Measurements from ENCODE around the gene WNT6. TPM values are rescaled to one million over a fixed set of nuclear protein-coding genes. Genes with fewer than 3 reads are reported as not detected.
A peak's percentile ranks its signal among the peaks of the same experiment; 100 is the strongest.

WNT6 gene
- total and polyA plus RNA-seq, 5 donors = 0.86 to 2.1 (median 1.2) TPM

DNA sequence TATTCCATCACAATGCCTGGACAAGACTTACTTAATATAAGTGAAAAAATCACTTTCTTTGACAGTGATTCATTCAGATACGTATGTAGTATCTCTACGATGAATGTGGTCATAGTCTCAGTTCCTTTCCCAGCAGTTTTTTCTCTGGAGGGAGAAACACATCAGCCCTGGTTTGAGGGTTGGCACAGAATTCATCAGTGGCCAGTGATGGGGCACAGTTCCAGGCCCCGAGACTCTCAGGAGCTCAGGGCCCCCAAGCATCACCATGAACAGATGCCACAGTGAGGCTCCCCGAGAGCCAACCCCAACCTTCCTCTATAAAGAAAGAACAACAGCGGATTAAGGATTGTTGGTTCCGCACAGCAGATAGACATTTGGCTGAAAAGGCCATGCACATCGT, 40.5 kb upstream of the WNT6 start:
- no peak overlapping the region for H3K27ac ChIP-seq (ENCODE audit: low read length)
- 91% methylated on average over 7 of the region's 7 CpGs for WGBS
- no peak for DNase-seq
- intact Hi-C loops (cut with DNase I) = no loop called here
- no peaks in the 10 kb centered on the region for H3K9me3 ChIP-seq (ENCODE audit: control insufficient read depth, low read length)
- no peaks in the 10 kb centered on the region for H3K4me1 ChIP-seq (ENCODE audit: control insufficient read depth, insufficient read depth, low read length)
- H3K27me3 ChIP-seq (ENCODE audit: control insufficient read depth, insufficient read depth) = no peaks in the 10 kb centered on the region
- no peak for ATAC-seq
- H3K4me3 ChIP-seq (ENCODE audit: low read length) = no peak overlapping the region

- H3K27ac ChIP-seq (ENCODE audit: low read length) = no peak overlapping the region
- intact Hi-C loops (cut with DNase I) = no loop called here
- H3K9me3 ChIP-seq (ENCODE audit: control insufficient read depth, low read length) = no peaks in the 10 kb centered on the region
- 96% methylated on average over 15 of the region's 15 CpGs for WGBS
- ATAC-seq (no peak), DNase-seq (no peak)
- no peaks in the 10 kb centered on the region for H3K27me3 ChIP-seq (ENCODE audit: control insufficient read depth, insufficient read depth)
- H3K4me1 ChIP-seq (ENCODE audit: control insufficient read depth, insufficient read depth, low read length) = no peaks in the 10 kb centered on the region
- H3K4me3 ChIP-seq (ENCODE audit: low read length) = no peak overlapping the region
These were observed 38.7 kb upstream of the WNT6 start for GRCh38 chr2:218820746-218821369.

- ATAC-seq (no peak), DNase-seq (no peak)
- H3K4me3 ChIP-seq (ENCODE audit: low read length) = no peak overlapping the region
- no peak overlapping the region for H3K27ac ChIP-seq (ENCODE audit: low read length)
- intact Hi-C loops (cut with DNase I) = no loop called here
- WGBS = 77% methylated on average over 9 of the region's 9 CpGs
- no peaks in the 10 kb centered on the region for H3K9me3 ChIP-seq (ENCODE audit: control insufficient read depth, low read length)
- no peaks in the 10 kb centered on the region for H3K27me3 ChIP-seq (ENCODE audit: control insufficient read depth, insufficient read depth)
- H3K4me1 ChIP-seq (ENCODE audit: control insufficient read depth, insufficient read depth, low read length) = no peaks in the 10 kb centered on the region
These were observed 37.9 kb upstream of the WNT6 start for GRCh38 chr2:218821605-218822211.

DNA sequence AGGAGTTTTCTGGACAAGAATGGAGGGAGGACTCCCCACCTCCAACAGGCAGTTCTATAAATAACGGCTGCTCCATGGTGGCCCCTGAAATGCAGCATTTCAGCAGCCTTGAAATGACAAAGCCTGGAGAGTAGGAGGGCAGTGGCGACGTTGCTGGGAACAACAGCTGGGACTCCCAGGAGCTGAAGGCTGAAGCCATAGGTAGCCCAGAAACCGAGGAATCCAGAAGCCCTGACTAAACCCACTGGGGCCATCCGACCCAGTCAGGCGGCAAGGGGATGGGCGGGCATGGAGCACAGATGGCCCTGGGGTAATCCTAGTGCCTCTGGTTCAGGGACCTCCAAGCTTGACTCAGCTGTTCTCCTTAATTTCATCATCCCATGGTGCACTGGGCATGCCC, 37.0 kb upstream of the WNT6 start:
- intact Hi-C loops (cut with DNase I) = no loop called here
- H3K4me1 ChIP-seq (ENCODE audit: control insufficient read depth, insufficient read depth, low read length) = no peaks in the 10 kb centered on the region
- WGBS = 72% methylated on average over 7 of the region's 7 CpGs
- DNase-seq = no peak
- no peak overlapping the region for H3K4me3 ChIP-seq (ENCODE audit: low read length)
- no peaks in the 10 kb centered on the region for H3K9me3 ChIP-seq (ENCODE audit: control insufficient read depth, low read length)
- no peak for ATAC-seq
- H3K27ac ChIP-seq (ENCODE audit: low read length) = no peak overlapping the region
- no peaks in the 10 kb centered on the region for H3K27me3 ChIP-seq (ENCODE audit: control insufficient read depth, insufficient read depth)

GRCh38 chr2:218823196-218823855, 36.3 kb upstream of the WNT6 start:
- H3K27ac ChIP-seq (ENCODE audit: low read length) = no peak overlapping the region
- no peak for DNase-seq
- ATAC-seq = no peak
- no peak overlapping the region for H3K4me3 ChIP-seq (ENCODE audit: low read length)
- no peaks in the 10 kb centered on the region for H3K4me1 ChIP-seq (ENCODE audit: control insufficient read depth, insufficient read depth, low read length)
- no peaks in the 10 kb centered on the region for H3K27me3 ChIP-seq (ENCODE audit: control insufficient read depth, insufficient read depth)
- 82% methylated on average over 9 of the region's 9 CpGs for WGBS
- intact Hi-C loops (cut with DNase I) = no loop called here
- no peaks in the 10 kb centered on the region for H3K9me3 ChIP-seq (ENCODE audit: control insufficient read depth, low read length)

- no peaks in the 10 kb centered on the region for H3K9me3 ChIP-seq (ENCODE audit: control insufficient read depth, low read length)
- H3K4me1 ChIP-seq (ENCODE audit: control insufficient read depth, insufficient read depth, low read length) = no peaks in the 10 kb centered on the region
- no peaks in the 10 kb centered on the region for H3K27me3 ChIP-seq (ENCODE audit: control insufficient read depth, insufficient read depth)
- intact Hi-C loops (cut with DNase I) = no loop called here
- H3K4me3 ChIP-seq (ENCODE audit: low read length) = no peak overlapping the region
- 93% methylated on average over 7 of the region's 7 CpGs for WGBS
- no peak for ATAC-seq
- DNase-seq = no peak
- no peak overlapping the region for H3K27ac ChIP-seq (ENCODE audit: low read length)
These were observed 35.6 kb upstream of the WNT6 start for GRCh38 chr2:218824004-218824403.

- intact Hi-C loops (cut with DNase I) = no loop called here
- WGBS = 86% methylated on average over 10 of the region's 10 CpGs
- Histone ChIP-seq H3K9me3 (ENCODE audit: control insufficient read depth, low read length) (no peaks in the 10 kb centered on the region), H3K27me3 (ENCODE audit: control insufficient read depth, insufficient read depth) (no peaks in the 10 kb centered on the region), H3K27ac (ENCODE audit: low read length) (no peak overlapping the region), H3K4me3 (ENCODE audit: low read length) (no peak overlapping the region), H3K4me1 (ENCODE audit: control insufficient read depth, insufficient read depth, low read length) (peaks cover 1% of the 10 kb centered on the region)
- ATAC-seq (no peak), DNase-seq (no peak)
These were observed 32.8 kb upstream of the WNT6 start for GRCh38 chr2:218826791-218827190.

- DNase-seq (no peak), ATAC-seq (no peak)
- intact Hi-C loops (cut with DNase I) = no loop called here
- Histone ChIP-seq H3K4me3 (ENCODE audit: low read length) (no peak overlapping the region), H3K27me3 (ENCODE audit: control insufficient read depth, insufficient read depth) (no peaks in the 10 kb centered on the region), H3K4me1 (ENCODE audit: control insufficient read depth, insufficient read depth, low read length) (peaks cover 5% of the 10 kb centered on the region), H3K9me3 (ENCODE audit: control insufficient read depth, low read length) (no peaks in the 10 kb centered on the region), H3K27ac (ENCODE audit: low read length) (no peak overlapping the region)
- WGBS = 66% methylated on average over 14 of the region's 14 CpGs
These were observed 31.7 kb upstream of the WNT6 start for GRCh38 chr2:218827701-218828476.

GRCh38 chr2:218828477-218828778, 31.2 kb upstream of the WNT6 start:
- no peaks in the 10 kb centered on the region for H3K9me3 ChIP-seq (ENCODE audit: control insufficient read depth, low read length)
- DNase-seq (no peak), ATAC-seq (no peak)
- H3K27me3 ChIP-seq (ENCODE audit: control insufficient read depth, insufficient read depth) = no peaks in the 10 kb centered on the region
- peaks cover 7% of the 10 kb centered on the region for H3K4me1 ChIP-seq (ENCODE audit: control insufficient read depth, insufficient read depth, low read length)
- no peak overlapping the region for H3K4me3 ChIP-seq (ENCODE audit: low read length)
- WGBS = 83% methylated on average over 4 of the region's 4 CpGs
- intact Hi-C loops (cut with DNase I) = no loop called here
- H3K27ac ChIP-seq (ENCODE audit: low read length) = no peak overlapping the region

- no peak overlapping the region for H3K27ac ChIP-seq (ENCODE audit: low read length)
- H3K4me1 ChIP-seq (ENCODE audit: control insufficient read depth, insufficient read depth, low read length) = peaks cover 7% of the 10 kb centered on the region
- H3K27me3 ChIP-seq (ENCODE audit: control insufficient read depth, insufficient read depth) = no peaks in the 10 kb centered on the region
- H3K4me3 ChIP-seq (ENCODE audit: low read length) = no peak overlapping the region
- H3K9me3 ChIP-seq (ENCODE audit: control insufficient read depth, low read length) = no peaks in the 10 kb centered on the region
- intact Hi-C loops (cut with DNase I) = loop anchor here in 1 of 4 donors (10.0 kb wide), 1 partner anchor 115 kb away; the partner anchor contains the start of gene TTLL4
- ATAC-seq = peak; percentile 43 to 59
- DNase-seq = peak; percentile 75 to 87 (median 82)
- 64% methylated on average over 17 of the region's 17 CpGs for WGBS
These were observed 29.6 kb upstream of the WNT6 start for GRCh38 chr2:218829868-218830451.
